GM21360 (cell line): ENCODE results near the gene DGKZ.

Experiments
- ATAC-seq: cut with Tn5 transposase; IDR thresholded peaks from one replicate; pipeline ENCODE4 v1.9.1; 2021; ENCODE audit warnings: mild to moderate bottlenecking, moderate library complexity; ENCODE audit not compliant: unreplicated experiment

The DGKZ gene

DNA sequence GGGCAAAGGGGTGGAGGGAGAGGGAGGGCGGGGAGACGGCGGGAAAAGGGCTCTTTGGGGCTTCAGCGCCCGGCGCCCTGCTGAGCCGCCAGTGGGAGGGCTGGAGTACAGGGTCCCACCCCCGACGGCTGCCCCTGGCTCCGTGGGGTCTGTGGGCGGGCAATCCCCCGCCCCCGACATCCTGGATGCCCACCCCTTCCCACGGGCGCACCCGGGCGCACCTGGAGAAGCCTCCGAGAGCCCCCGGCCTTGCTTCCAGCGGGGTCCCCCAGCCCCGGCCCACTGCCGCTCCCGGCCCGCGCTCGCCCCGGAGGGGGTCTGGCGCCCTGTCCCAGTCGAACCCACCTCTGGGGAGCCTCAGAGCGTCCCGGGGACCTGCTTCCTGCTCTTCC lies 43.9 kb downstream of the DGKZ start:
- ATAC-seq: no peak

DNA sequence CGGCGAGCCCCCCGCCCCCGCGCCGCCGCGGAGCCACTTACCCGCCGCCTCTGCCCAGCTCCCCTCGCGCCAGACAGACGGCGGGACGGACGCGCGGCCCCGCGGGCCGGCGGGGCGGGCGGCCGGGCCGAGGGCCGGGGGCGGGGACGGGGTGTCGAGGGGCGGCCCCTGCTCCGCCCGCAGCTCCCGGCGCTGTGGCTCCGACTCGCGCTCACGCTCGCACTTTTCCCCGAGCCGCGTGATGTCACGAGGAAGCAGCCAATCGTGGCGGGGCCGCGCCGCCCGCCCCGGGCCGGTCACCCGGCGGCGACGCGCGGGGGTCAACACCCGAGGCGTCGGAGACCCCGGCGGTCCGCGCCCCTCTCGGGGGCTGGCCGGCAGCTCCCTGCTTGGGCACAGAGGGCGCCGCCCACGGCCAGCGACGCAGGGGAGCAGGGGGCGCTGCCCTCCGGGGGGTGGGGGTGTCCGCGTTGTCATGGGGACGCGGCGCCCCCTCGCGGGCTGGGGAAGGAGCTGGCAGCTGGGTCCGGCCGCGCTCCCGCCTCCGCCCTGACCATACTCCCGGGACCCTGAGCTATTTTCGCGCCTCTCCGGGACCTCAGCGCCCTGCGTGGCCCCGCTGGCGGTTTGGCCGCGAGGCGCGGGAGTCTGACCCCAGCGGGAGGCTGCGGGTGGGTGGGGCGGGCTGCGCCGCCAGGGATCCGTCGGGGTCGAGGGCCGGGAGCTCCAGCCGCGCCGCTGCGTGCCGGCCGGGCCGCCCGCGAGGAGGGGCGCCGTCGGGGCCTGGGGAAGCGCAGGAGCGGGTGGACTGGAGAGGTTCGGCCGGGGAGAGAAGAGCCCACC lies 44.5 kb downstream of the DGKZ start, which contains the start of gene CHRM4:
Gene CHRM4 (minus strand): TSS at position 199 of the 843 bp plus-strand sequence. CDS start 5,219 bp downstream, outside the sequence.
- no peak for ATAC-seq

DNA sequence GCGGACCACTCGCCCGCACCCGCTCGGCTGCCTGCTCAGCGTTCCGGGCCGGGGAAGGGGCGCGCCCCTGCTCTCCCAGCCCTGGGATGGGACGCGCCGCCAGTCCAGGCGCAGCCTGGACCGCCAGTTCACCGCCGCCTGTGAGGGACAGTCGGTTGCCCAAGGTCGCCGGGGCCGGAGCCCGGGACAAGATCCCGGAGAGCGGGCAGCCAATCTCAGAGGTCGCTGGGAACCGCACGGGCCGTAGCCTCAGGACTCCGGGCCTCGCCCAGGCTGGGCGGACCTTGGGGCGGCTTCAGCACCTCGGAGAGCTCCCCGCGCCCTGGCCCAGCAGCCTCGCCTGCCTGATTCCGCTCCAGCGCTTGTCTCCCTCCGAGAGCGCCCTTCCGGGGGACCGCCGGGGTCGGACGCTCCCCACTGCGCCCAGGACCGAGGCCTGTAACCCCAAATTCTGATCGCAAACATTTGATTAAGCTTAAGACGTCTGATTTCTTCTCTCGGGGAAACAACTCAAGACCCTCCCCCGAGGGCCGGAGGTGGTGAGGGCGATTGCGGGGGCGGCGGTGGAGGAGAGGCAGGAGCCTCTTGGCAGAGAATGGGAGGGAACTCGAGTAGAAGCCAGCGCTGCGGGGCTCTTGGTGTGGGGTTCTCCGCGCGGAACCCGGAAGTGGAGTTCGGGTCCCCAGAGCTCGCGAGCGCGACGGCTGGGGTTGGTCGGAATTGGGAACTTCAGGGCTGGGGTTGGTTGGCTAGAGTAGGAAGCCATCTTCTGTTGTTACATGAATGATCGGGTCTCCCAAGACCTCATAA lies 45.4 kb downstream of the DGKZ start:
- peak; percentile 46 for ATAC-seq

DNA sequence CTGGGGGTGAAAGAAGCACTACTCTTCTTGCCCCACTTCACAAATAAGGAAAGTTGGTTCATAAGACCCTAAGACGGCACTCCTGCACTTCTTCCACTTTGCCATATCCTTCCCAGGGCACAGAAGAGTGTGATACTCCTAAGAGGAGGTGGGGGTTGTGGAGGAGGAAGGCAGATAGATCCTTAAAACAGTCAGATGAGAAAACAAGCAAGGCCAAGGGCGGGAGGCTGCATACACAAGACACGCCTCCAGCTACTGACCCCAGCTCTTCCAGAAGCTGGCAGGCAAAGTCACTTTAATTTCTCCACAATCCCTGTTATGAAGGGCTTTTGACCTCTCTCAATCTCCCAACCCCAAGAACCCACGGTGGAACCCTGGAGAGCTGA lies 46.0 kb downstream of the DGKZ start:
- no peak for ATAC-seq

DNA sequence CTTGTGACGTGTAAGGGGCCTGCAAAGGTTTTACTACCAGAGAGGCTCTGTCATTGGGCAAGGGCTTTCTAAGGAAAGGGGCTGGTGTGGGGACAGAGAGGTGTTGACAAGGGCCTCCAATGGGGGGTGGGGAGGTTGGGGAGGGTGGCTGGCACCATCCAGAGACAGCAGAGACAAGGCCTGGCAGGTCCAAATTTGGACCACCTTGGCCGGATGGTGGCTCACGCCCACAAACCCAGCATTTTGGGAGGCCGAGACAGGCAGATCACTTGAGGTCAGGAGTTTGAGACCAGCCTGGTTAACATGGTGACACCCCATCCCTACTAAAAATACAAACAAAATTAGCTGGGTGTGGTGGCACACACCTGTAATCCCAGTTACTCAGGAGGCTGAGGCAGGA lies 46.5 kb downstream of the DGKZ start:
- no peak for ATAC-seq

DNA sequence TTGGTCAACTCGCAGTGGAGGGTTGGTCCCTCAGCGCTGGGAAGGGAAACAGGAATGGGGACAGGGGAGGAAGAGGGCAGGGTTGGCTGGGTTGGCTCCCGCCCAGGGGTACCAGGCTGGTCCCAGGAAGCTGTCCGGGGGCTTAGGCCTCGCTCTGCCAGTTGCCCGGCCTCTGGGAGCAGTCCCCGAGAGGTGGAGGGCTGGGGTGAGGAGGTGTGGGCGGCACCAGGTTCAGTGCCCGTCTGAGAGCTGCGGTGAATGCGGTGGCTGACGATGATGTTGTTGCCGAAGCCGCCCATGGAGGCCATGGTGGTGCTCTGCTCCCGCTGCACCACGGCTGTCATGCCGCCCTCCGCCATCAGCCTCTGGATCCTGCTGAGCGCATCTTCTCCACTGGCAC lies 50.3 kb downstream of the DGKZ start:
- ATAC-seq: no peak

DNA sequence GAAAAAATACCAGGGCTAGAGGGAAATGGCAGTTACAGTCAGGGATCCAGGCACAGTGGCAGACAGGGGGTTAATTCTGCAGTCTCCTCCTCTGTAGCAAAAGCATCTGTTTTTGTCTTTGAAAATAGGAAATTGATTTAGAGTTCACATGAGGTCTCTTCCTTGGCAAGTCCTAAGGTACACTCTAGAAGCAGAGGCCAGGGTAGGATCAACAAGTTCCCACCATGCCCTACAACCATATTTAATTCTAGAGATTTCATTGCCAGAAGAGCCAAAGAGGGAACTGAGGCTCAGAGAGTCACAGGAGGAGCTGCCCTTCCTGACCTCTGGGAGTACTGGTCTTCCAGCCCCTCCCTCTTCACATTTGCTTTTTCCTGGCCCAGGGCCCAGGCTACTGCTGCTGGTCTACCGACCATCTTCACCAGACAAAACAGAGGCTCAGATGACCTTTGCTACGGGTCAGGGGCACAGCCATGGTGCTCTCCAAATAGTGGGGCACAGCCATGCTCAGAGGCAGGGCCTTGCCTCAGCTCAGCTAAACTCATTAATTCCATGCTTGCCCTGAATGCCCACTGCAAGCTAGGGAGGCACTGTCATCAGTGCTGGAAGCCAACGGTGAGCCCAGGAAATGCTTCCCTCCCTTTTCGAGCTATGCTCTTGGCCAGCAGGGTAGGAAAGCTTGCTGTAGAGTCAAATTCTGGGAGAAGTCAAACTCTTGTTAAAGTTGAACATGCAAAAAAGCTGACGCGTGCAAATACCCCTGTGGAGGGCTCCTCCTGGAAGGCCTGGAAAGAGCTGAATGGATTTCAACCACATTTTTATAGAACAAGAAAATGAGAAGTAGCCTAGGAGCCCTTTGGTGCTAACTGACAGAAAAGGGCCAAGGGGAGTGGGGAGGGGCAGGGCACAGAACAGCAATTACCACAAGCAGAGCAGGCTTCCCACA lies 56.0 kb downstream of the DGKZ start:
- ATAC-seq: no peak

DNA sequence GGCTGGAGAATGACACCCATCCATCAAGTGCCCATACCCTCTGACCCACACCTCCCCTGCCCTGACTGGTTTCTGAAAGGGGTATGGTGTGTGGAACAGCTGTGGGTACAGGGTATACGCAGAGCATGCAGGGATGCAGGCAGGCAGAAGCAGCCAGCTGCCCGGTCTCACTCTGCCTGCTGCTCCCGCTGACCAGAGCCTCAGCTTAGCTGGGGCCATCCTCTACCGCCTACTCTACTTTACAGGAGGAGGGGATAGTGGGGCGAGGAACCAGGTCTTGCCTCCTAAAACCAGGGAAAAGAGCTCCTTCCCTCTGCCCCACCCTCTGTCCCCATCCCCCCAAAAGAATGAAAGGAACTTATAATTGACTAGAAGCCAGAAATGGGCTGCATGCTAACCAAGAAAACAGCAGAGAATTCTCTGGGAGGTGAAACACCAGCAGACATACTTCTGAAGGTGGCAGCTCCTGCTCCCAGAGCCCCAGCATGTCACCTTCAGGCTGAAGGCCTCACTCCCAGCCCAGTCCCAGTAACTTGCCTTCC lies 57.3 kb downstream of the DGKZ start:
- no peak for ATAC-seq

DNA sequence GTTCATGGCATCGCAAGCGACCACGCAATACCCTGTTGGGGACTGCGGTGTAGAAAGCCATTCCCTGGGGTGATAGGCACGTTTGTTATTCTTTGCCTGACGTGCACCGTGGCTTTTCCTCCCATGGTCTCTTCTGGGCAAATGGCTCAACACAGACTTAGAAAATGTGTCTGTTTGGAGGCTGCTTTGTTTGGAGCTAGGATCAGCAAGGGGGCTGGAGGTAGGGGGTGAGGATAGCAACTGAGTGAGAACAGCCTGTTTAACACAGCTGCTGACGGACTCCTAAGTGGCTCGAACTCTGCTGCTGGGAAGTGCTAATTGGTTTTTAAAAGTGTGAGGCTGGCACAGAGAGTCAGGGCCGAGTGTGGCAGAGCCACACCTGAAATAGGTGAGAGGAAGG lies 60.4 kb downstream of the DGKZ start:
- ATAC-seq: no peak

DNA sequence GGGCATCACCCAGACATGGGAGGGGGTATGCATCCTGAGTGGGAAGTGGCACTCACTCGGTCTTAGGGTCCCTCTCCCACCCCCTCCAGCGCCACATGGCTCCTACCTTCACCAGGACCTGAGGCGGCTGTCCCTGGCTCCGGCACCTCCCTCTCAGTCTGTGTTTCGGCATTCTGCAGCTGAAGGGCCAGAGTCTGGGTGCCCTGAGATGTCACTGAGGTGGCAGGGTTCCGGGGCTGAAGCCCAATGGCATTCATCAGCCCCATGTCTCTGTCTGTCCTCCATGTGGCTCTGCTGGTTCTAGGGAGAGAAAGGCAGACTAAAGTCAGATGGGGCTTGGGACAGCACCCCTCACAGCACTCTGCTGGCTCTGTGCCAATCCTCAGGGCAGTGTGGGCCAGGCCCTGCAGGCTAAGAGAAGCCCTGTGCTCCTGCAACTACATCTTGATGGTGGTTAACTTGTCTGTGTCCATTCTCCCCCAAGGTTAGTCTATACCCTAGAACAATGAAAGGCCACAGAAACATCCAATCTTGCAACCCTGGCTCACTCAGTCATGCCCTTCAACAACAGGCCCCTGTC lies 61.2 kb downstream of the DGKZ start:
- ATAC-seq: no peak

DNA sequence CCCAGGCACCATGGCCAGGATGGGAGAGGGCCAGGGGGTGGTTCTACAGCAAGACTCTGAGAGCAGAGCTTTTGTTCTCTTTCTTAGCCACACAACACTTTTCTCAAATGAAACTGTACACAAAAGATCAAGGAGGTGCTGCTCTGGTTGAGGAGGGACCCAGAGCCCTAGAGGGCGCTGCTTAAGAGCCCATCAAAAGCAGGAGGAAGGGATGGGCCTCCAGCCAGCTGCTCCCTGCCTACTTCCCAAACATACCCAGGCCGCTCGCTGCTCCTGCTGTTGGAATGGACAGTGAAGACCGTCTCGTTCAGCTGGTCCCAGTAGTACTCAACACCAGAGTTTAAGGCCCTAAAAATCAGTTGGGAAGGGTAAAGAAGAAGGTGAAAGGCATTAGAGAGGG lies 62.8 kb downstream of the DGKZ start:
- no peak for ATAC-seq

DNA sequence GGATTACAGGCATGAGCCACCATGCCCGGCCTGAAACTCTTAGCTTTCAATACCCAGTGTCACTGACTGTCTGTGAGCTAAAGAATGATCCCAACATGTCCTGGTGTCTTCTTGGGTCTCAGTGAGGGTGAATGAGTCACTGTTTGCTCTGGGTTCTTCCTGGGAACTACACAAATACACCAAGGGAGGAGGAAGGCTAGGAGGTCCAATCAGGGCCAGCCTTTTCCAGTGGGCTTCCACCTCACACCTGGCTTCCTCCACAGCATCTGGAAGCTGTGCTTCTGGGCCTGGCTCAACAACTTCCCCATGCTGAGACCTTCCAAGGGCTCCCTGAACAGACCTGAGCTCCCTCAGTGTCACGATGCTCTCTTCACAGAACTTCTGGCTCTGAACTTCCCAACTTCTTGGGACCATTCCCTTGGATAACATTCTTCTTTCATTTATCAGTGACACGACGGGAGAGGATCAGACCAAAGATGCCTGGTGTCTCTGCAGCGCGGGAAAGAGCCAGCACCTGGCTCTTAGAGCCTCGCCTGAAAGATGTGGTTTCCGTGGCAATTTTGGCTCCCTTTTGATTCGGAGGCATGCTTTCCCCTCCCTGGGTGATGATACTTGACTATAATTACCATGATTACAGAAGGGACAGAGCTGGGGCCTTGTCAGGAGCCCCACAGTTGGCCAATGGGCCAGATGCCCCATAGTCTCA lies 66.7 kb downstream of the DGKZ start:
- ATAC-seq: no peak

DNA sequence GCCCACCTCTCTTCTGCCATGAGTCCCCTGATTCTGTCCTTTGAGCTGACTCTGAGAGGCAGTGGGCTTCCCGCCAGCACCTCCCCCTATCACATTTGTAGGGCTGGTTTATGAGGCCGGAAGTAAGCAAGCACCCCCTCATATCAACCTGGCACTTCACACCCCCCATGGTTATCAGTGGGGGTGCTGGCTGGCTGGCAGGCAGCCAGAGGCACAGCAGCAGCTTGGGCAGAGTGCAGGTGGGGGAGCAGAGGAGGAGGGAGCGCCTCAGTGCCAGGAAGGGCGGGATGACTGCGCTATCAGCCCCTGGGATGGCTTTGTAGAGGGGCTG lies 67.2 kb downstream of the DGKZ start:
- no peak for ATAC-seq

DNA sequence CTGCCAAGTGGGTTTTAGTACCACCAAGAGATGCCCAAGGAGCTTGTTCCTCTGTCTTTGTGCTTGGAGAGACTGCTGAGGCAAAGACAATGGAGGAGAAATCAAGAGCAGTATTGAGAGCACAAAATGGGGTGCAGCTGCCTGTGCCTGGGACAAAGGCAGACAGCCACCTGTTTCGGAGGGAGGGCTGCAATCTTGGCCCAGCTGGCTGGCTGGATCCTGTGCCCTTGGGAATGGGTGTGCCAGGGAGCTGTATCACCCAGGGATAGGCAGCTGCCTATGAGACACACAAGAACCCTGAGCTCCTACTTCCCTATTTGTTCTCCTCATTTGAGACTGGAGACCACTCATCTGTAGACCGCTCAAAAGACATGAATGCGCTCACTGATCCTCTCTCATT lies 67.6 kb downstream of the DGKZ start:
- no peak for ATAC-seq

DNA sequence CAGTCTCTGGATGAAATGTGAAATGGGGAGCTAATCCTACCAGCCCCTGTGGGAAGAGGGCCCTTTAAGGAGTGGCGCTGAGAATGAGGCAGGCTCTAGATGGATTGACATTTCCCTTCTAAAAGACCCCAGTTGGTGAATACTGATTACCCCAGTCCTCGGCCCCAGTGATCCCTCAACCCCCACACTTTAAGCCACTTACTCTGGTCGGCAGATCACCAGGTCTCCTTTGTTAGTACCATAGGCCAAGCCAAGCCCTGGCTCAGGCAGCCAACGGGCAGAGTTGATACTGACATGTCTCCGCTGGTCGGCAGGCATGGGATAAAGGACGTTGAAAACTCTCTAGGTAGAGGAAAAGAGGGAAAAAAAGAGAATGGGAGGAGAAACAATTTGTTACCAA lies 70.4 kb downstream of the DGKZ start:
- ATAC-seq: no peak

DNA sequence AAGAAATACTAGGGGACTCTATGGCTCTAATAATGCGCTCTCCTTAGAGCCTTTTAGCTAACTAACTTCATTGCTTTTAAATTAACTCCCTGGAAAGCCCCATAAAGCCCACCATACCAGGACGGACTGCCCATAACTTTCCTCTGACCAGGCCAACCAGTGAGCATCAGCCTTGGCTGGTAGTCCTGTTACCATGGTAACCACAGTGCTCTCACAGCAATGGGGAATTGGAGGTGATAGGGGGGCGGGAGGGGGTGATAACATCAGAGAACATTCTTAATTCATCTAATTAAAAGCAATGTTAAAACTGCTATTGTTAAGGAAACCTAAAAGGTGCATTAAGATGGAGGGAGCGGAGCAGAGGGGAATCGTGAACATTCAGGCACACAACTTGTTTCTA lies 71.5 kb downstream of the DGKZ start:
- ATAC-seq: no peak

DNA sequence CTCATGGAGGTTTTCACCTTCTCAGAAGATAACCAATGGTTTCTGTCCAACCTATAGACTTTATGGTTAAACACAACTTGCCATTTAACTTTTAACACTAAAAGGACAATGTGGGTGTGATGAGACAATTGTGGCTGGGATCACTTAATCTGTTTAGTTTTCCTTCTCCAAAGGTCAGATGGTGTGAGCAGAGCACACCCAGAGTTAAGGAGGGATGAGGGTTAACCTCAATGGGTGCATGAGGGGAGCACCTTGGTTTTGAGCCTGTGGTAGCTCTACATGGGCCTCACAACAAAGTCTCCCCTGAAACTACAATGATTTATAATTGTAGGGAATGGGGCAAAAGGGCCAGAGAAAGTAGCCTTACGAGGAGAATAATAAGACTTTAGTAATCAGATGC lies 73.2 kb downstream of the DGKZ start:
- no peak for ATAC-seq

DNA sequence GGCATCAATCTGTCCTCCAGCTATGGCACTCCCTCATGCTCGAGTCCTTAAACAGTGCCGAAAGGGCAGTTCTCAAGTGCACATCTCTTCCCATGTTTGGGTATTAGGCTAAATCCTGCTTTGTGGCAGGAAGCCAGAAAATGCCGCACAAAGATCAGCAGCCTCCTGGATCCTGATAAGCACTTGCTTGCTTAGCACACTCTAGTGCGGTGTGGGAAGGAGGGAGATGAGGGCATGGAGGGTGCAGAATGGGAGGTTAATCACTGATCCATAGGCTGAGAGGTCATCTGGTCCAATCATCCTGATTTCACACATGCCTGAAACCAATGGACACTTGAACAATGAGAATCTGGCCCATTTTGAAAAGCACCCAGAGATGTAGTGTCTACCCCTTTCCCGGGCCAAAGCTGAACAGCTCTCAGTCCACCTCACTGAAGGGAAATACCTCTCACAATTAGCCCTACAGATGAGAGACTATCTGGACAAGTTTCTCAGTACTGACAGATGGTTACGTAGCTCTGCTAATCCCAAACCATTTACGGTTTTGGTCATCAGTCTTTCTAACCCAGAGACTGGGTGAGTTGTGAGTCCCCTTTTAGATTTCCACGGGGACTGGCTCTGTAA lies 74.1 kb downstream of the DGKZ start:
- no peak for ATAC-seq

DNA sequence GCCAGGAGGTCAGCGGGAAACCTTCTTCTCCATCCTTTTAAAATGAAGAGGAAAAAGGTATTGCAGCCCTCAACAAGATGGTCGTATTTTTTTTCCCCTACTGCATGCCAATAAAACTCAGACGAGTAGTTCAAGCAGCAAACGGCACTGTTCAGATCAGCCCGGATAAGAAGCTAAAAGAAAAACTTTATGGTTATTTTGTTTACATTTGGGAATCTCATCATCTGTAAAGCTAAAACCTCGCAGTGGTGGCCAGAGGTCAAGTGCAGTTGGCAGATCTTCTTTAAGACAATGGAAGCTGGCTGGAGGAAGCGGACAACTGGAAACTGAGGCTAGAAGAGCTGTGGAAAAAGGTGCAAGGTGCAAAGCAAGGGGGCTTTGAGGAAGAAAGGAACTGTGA lies 75.3 kb downstream of the DGKZ start:
- ATAC-seq: no peak
